ENCODE results near the gene AKAP13.
"Not testable (repeated sequence)": the region's sequence is repeated elsewhere in the genome, so short reads cannot be mapped to it uniquely, and the experiment has no call there.

AKAP13 gene

DNA sequence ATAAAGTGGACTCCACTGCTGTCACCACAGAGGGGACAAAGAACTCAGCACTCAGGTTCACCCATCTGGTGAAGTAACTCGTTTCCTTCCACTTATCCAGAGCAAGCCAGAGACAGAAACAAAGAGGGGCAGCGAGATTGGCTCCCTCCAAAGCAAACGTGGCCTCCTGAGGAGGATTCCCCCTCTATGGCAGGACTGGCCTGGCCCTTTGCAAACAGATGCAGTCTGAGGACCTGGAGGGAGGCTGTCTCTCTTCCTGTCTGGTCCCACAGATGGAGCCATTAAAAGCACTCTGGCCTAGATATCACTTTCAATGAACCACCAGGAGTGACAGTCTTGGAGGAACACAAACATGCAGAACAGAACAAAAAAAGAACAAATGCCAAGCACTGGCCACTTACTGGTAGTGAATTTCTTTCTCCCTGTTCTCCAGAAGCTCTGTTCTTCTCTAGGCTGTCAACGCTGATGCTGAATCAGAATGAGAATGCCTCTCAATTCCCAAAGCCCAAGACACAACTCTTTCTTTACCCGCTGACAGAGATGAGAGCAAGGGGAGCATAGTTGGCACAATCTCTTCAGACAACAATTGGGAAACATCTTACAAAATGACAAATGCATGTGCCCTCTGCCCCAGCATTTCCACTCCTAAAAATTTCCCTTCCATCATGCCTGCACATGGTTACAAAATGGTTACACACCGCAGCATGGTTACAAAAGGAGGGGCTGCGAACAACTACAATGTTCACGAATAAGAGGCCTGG, 400.0 kb downstream of the AKAP13 start:
- no peak for DNase-seq

DNA sequence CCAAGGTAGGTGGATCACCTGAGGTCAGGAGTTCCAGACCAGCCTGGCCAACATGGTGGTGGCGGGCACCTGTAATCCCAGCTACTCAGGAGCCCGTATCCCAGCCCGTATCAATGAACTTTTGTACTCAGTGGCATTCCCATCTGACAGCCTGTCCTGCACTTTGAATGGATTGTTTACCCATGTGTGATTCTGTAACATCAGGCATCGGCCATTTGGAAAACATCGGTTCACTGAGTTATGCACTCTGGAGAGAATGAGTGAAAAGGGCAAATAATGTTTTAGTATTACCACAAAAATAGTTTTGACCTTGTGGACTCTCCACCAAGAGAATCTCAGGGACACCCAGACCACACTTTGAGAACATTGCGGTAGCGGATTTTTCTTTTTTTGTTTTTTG, 400.7 kb downstream of the AKAP13 start:
- no peak for DNase-seq

DNA sequence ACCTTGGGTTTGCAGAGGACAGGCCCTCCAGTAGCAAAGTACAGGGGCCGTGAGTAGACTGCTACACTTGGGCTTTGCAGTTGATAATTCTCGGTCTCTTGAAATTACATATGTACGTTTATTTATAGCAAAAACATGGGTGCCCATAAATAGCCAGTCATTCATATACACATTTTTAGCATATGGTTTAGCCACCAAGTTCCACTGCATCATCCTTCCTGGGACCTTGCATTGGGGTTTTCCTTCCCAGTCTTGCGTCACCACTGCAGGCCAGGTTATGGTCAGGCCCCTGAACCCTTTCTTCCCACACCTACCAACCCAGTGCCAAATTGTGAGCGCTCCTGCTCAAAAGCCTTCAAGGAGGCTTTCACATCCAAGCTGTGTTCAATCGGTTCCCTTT, 401.7 kb downstream of the AKAP13 start:
- DNase-seq: no peak

DNA sequence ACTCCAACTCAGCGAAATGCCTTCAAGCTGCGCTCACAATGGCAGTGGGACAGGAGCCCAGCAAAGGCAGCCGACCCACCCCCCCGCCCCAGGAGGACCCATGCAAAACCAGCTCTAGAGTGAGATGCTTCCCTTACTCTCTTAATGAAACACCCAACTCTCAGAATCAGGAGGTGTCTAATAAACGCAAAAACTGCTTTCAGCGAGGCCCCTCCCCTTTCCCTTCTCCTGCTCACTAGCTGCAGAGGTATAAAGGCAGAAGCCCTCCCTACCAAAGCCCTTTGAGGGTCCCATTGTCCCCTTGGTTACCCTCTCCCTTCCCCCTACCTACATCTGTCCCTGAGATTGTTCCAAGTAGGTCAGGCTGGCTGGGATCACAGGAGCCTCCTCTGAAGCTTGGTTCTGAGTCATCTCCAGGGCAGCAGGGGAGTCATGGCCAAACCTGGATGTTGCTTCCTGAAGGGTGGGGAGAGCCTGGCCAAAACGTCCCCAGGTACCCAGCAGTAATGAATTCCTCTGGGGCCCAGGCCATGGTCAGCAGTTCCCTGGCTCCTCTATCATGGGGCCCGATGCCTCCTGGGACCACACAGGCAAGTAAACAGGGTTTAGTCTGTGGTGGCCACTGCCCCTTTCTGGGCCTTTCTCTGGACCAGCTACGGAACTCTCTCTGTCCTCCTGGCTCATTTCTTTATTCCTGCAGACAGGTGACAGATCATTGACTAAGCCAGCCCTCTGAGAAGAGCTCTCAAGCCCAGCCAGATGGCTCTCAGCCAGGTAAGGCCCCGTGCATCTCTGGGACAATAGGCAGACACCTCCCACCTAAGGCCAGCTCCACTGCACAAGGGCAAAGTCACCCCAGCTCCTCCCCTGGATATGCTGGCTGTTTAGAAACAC, 405.7 kb downstream of the AKAP13 start:
- no peak for DNase-seq

DNA sequence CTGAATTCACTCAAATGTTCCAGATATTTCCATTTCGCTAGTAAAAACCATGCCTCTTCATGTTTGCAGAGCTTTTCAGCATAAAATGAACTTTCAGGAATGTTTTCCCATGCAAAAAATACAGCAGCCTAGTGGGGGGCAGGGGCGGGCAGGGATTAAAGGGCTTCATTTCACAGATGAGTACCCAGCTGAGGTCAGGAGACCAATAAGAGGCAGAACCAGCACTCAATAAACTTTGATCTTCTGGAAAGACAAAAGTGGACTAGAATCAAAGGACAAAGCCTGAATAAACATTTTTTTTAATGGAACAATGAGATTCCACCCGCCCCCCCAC, 406.3 kb downstream of the AKAP13 start:
- DNase-seq: no peak

DNA sequence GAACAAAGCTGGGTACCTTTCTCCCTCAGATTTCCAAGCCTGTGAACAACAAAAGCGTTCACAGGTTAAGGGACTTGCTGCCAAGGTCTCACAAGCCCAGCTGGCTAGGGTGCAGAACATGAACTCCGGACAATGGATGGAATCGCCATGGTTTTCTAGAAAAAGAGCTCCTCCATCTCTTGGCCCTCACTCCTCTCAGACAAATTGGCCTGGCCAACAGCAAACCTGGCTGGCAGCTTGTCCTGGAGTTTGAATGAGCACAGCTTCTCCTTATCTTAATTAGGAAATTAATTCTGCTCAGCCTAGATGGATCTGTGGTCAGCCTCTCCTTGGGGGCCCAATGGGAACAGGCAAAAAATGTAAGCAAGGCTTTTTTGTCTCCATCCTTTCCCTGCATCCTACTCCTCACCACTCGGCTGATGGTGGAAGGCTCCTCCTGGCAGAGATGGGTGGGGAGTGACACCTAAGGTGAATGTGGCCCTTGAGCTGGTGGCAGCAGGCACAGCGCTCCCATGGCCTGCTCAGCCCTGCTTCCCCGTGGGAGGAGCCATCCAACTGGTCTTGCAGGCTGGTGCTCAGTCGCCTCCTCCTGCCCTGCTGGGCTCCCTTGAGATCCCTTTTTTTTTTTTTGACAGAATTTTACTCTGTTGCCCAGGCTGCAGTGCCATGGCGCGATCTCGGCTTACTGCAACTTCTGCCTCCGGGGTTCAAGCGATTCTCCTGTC, 408.5 kb downstream of the AKAP13 start:
- no peak for DNase-seq

DNA sequence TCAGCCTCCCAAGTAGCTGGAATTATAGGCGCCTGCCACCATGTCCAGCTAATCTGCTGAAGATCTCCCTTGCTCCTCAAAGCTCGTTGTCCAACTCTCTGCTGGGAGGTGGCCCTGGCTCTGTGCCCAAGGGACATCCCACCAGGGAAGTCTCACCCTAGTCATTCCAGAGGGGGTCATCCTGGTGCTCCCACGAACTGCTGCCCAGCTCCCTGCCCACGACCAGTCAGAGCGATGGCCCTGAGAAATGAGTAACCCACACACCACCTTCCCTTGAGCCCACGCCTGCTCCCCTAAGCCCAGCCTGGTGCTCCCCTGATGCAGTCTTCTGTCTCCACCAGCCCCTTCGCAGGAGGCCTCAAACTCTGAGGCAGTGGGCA, 409.1 kb downstream of the AKAP13 start:
- DNase-seq: no peak

DNA sequence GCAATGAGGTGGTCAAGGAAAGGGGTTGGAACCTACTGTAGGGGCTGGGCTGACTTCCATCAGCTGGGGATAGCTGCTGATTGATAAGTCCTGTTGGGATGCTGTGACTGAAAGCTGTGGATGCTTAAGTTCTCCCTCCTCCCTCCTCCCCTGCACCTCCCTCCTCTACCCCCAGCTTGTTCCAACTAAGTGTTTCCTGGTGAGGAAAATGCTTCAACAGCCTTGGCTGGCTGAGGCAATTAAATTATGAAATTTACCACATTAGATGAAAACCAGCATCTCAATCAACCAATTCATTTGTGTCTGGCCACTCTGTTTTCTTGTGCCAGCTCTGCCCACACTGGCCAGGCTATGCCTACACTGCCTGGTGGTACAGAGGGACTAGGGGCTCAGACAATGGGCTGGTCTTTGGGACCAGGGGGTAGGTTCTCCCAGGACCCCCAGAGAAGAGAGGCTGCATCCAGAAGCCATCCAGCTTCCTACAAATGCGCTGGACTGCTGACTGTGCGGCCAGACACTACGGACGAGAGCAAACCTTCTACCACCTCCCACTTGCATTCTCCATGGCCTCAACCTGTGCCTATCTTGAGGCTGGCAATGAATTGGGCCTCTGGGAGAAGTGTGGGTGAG, 411.8 kb downstream of the AKAP13 start:
- DNase-seq: no peak

DNA sequence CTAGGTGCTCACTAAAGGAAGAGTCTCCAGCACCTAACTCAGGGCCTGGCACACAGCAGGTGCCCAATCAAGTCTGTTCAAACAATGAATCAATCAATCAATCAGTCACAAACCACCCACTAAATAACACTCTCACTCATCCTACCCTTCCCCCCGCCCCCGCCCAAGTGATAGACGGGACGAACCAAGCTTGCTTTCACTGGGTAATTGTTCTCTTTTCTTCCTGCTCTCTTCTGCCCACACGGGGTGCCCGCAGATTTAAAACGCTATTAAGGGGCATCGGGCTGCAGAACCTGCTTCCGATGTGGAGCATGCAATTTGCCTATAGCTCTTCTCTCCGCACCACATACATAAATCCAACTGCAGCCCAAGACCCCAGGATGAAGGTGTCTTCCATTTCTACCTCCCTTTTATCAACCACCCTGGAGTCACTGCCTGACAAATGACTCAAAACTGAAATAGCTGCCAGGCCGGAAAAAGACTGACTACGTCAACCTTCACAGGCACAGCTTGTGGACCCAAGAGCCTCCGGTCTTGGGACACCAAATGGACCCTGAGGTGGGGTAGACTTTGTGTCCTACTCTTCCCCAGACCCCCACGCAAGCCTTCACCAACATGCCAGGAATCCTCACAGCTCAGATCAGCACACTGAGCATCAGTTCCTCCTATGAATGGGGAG, 412.6 kb downstream of the AKAP13 start:
- DNase-seq: no peak

DNA sequence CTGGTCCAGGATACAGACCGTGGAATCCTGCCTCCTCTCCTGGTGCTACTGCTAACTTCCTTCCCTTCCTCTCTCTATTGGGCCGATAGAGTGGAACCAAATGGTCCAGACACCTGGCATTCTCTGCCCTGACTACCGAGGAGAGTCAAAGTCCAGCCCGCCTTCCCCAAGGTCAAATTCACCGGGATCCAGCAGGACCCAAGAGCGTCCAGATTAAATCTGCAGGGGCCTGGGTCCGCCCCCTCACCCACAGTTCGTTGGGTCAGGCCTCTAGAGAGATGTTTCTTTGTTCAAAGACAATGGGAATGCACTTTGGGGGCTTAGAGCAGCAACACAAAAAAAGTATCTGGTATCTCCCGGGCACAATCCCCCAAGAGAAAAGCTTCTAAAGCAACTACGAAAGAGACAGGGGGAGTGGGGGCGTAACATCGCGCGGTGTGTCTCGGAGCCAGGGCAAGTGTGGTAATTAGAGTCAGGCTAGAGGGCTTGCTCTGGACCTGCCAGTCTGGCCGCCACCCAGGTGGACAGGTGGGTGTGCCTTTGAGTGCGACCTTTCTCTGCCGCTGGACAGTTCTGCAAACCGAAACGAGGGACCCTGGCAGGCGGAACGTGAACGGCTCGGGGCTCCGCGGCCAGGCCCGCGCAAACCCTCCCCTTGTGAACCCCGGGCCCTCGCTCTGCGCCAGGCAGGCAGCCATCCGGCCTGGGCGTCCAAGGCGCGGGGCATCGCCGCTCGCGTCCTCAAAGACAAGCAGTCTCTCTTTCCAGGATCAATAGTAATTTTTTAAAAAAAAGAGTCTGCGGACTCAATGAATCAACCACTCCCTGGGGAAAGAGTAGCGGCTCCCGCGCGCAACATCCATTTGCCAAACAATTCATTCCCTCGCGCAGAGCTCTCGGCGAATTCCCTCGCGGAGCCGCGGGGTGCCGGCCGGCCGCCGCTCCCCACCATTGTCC, 413.5 kb downstream of the AKAP13 start:
- DNase-seq: no peak

DNA sequence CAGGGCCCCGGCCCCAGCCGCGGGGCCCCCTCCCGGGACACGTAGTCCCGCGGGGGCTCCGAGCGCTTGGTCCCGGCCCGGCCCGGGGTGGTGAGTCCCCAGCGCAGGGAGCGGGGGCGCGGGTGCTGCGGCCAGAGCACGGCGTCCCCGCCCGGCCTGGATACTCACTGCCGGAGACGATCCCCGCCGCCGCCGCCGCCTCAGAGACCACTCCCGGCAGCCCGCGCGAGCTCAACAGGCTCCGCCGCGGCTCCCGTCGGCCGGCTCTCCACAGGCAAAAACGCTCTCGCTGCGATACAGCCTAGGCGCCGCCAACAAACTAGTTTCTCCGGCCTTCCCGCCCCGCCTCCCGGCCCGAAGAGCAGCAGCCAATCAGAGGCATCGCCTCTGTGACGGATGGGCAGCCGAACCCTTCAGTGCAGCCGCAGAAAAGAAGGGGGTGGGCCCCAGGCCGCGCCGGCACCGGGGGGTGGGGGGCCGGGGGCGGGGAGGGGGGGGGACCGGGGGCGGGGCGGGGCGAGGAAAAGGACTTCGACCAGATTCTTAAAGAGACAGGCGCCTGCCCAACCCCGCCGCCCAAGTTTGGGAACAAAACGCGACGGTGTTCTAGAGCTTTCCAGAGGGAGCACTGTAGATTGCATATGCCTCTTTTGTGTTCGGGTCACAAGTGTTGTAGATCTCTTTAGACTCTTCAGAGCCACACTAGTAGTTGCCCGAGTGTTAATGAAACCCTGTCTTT, 414.4 kb downstream of the AKAP13 start, which contains the start of gene KLHL25:
Gene KLHL25 (minus strand): TSS at position 328 of the 739 bp plus-strand sequence. CDS start 25,115 bp downstream, outside the sequence.
- DNase-seq: peak; percentile 88

DNA sequence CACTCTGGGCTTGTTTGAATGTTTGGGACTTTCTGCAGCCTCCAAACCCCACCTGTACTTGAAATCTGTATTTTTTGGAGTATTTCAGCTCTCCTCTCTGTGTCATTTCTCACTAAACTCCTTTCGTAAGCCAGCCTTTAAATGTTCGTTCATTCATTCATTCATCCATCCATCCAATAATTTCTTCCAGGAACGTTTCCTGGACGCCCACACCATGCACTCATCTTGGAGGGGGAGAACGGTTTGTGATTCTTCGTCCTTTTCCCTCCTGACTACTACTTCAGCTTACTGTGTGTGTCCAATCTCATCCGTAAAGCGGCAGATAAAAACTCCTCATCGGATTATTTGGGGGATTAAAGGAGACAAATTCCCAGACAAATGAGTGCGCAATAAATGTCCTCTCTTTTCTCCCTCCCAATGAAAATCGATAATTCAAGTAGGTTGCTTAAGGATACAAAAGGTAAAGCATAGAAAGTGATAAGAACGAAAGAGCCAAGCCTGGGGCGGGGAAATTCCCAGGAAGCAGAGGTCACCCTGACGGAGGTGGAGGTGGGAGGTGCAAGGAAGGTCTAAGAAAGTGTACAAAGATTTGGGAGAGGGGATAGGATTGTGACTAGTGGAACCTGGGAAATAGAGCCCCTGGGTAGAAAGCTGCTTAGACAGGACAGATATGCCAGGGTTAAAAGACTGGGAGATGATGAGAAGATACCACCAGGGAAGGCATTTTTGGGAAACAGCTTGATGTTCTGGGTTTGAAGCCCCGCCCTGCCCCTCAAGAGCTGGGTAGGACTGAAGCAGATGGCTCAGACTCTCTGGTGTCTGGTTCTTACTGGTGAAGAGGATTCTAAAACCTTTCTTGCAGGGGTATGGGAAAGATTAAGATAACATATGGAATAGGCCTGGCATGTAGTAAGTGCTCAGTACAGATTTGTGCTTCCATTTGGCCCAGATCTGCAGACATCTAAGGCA, 415.2 kb downstream of the AKAP13 start:
- no peak for DNase-seq

DNA sequence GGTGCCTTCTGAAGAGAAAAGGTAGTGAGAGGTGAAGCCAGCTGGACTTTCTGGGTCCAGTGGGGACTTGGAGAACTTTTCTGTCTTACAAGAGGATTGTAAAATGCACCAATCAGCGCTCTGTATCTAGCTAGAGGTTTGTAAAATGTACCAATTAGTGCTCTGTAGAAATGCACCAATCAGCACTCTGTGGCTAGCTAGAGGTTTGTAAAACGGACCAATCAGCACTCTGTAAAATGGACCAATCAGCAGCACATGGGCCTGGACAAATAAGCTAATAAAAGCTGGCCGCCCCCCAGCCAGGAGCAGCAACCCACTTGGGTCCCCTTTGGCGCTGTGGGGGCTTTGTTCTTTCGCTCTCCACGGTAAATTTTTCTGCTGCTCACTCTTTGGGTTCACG, 416.0 kb downstream of the AKAP13 start:
- not testable (repeated sequence) for DNase-seq
